ENCODE data around the gene NLRP8.
"Not testable (repeated sequence)": the region's sequence is repeated elsewhere in the genome, so short reads cannot be mapped to it uniquely, and the experiment has no call there.

Gene NLRP8

GRCh38 chr19:55947532-55947931 is at the start of gene NLRP8:
Gene NLRP8 (plus strand): TSS chr19:55947832.
- no peak for DNase-seq

DNA sequence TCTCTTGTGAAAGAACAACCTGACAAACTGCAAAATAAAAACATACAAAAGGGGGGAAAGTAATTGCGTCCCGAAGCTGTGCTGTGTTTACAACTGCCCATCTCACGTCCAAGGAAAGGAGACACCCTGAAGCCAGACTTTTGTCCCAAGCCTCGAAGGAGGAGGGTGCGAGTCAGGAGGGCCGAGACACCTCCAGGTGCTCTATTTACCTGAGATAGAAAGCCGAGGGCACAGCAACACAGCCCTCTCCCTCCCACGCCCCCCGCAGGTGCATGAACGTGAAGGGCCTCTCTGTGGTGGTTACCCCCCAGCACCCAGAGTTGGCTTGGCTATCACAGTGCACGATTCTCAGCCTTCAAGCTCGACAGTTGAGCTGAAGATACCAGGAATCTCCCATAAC is 48.7 kb upstream of the NLRP8 start:
- DNase-seq, result no peak

- DNase-seq, result no peak
Measured at GRCh38 chr19:55901369-55902079, 46.1 kb upstream of the NLRP8 start.

- DNase-seq, result no peak
Measured at GRCh38 chr19:55902080-55902751, 45.4 kb upstream of the NLRP8 start.

GRCh38 chr19:55907286-55907685 is 40.3 kb upstream of the NLRP8 start:
- no peak for DNase-seq

DNA sequence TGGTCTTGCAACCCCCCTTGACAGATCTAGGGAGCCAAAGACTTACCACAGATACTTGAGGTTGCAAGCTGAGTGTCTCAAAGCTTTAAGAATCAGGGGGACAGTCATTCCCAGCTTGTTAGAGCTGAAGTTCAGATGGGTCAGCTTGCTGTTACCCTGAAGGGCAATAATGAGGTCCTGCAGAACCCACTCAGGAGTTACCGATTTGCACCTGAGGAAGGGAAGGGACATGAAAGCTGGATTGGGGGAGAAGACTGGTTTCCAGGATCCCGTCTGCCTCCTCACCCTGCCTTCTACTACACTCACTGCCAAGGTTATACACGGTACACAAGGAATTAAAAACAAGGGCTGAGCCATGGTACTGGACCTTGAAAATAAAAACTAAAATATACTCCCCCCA is 39.9 kb upstream of the NLRP8 start:
- DNase-seq, result no peak

GRCh38 chr19:55909801-55910200 is 37.8 kb upstream of the NLRP8 start:
- no peak for DNase-seq

GRCh38 chr19:55912916-55913315 is 34.7 kb upstream of the NLRP8 start:
- DNase-seq, result no peak

GRCh38 chr19:55913643-55914268 is 33.9 kb upstream of the NLRP8 start:
- DNase-seq, result no peak

- DNase-seq, result no peak
Measured at GRCh38 chr19:55923556-55923955, 24.1 kb upstream of the NLRP8 start.

DNA sequence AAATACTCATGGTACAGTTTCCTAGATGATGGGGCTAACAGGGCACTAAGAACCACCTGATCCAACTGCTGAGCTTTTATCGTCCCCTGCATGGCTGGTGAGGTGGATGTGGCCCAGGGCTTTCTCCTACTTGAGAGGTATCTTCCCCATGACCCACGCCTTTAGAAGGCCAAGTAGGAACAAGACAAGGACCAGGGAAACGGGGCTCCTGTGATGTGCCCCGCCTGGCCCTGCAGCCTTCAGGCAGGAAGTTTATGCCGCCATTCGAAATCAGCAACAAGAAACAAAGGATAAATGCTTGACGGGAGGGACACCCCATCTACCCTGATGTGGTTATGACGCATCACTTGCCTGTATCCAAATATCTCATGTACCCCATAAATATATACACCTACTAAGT is 19.6 kb upstream of the NLRP8 start:
- no peak for DNase-seq

GRCh38 chr19:55929258-55929657 is 18.4 kb upstream of the NLRP8 start:
- DNase-seq, result not testable (repeated sequence)

- no peak for DNase-seq
Measured at GRCh38 chr19:55930996-55931515, 16.6 kb upstream of the NLRP8 start.

DNA sequence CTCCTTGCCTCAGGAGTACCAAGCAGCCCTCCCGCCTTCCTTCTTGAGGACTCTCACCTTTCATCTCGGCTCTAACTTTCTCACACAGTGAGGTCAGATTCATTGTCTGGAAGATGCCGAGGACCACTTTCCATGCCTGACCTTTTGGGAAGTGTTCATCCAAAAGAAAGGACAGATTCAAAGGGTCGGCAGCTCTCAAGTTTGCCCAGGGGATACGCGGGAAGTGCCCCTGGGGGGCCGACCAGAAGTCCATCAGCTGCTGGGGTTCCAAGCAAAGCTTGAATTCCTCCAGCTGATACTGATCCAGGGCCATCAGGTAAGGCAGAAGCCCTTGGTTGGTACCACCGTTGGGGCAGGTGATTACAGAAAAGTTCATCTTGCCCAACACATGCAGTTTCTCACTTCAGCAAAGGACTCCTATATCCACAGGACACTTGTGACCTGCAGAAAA is 15.7 kb upstream of the NLRP8 start, which contains the start of gene NLRP13:
NLRP13 (minus strand) TSS at position 401 of the 451 bp plus-strand sequence; CDS start at position 376, 25 bp downstream.
- DNase-seq, result no peak

- DNase-seq, result no peak
Measured at GRCh38 chr19:55935206-55935605, 12.4 kb upstream of the NLRP8 start.

DNA sequence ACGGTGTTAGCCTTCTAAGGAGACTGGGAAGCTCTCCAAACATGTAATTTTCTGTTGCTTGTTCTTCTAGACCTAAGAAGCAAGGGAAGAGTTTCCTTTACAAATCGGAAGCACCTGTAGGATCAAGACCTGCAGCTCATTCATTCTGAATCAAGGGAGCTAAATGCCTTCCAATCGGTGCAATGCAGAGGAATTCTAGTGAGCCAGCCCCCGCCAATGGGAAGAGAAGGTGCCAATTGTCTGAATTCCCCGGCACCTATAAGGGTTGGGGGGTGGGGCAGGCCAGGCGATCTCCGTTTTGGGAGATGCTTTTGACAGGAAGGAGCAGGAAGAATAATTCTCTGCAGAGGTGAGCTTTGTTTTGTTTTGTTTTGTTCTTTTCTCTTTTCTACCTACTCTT is 8.4 kb upstream of the NLRP8 start:
- DNase-seq, result no peak

DNA sequence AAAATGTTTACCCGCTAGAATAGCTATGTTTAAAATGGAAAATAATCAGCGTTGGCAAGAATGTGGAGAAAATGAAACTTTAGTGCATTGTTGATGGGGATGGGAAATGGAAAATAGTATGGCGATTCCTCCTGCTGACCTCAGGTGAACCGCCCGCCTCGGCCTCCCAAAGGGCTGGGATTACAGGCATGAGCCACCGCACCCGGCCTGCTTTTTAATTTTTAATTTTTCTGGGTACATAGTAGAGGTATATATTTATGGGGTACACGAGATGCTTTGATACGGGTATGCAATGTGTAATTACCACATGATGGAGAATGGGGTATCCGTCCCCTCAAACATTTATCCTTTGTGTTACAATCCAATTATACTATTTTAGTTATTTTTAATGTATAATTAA is 7.3 kb upstream of the NLRP8 start:
- DNase-seq, result no peak

DNA sequence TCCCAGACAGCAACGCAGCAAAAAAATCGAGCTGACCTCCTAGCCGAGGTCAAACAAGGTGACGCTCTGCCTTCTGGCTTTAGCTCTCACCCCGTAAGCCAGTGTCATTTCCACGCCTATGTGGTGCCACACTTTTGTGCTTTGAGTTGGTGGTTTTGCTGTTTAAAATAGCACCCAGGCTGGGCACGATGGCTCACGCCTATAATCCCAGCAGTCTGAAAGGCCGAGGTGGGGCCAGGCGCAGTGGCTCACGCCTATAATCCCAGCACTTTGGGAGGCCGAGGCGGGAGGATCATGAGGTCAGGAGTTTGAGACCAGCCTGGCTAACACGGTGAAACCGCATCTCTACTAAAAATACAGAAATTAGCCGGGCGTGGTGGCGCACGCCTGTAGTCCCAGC is 2.9 kb downstream of the NLRP8 start:
- not testable (repeated sequence) for DNase-seq

GRCh38 chr19:55956431-55956830 is 8.8 kb downstream of the NLRP8 start:
- DNase-seq, result no peak

GRCh38 chr19:55958356-55958755 is 10.7 kb downstream of the NLRP8 start:
- DNase-seq, result no peak

- no peak for DNase-seq
Measured at GRCh38 chr19:55959996-55960675, 12.5 kb downstream of the NLRP8 start.

GRCh38 chr19:55962186-55962585 is 14.6 kb downstream of the NLRP8 start:
- DNase-seq, result no peak

DNA sequence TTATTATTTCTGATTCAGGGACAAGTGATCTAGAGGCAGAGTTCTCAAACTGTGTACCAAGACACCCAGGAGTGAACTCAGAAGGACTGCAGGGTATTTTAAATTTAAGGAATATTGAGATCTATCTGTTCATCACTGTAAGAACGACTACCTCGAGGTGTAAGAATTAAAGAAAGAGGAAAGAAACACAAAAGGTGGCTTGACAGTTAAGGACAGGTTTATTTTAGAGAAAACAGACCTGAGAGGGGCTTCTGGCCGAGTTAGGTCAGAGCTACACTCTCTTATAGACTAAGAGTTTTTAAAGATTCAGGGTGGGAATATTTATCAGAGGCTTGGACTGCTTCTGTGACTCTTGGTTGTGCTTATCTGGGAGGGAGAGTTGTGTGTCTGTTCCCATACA is 26.4 kb downstream of the NLRP8 start:
- no peak for DNase-seq

Measured in activated T-cell treated with anti-CD3 and anti-CD28 coated beads for 4 hours (primary cell).